ENCODE results near the gene INPP5D. TPM values are rescaled to one million over a fixed set of nuclear protein-coding genes. Genes with fewer than 3 reads are reported as not detected.

INPP5D gene
- total and polyA plus RNA-seq, 2 donors (not counting 3 experiments of a cell fraction or from before 2014, with no cell fraction given), result 13.9 to 46.6 TPM

GRCh38 chr2:233108611-233109490 lies 48.7 kb downstream of the INPP5D start:
- no peak for TF ChIP-seq EZH2 (IDR thresholded peaks at IDR 0.05; ENCODE audit: borderline replicate concordance, low read depth, low read length, severe bottlenecking)
- TF ChIP-seq POLR2A (IDR thresholded peaks at IDR 0.05; ENCODE audit: low read depth, low read length), result no peak
- no peak for TF ChIP-seq POLR2AphosphoS5 (IDR thresholded peaks at IDR 0.05; ENCODE audit: insufficient read depth, low read depth, low read length)
- no peak for TF ChIP-seq MAX (IDR thresholded peaks at IDR 0.05; ENCODE audit: insufficient read depth, insufficient read length)
- TF ChIP-seq GATA2 (IDR thresholded peaks at IDR 0.05; ENCODE audit: insufficient read depth, insufficient read length, low read depth, low read length), result no peak
- TF ChIP-seq CTCF (IDR thresholded peaks at IDR 0.05; ENCODE audit: extremely low read depth in 1 of 2, insufficient read depth in 1 of 2, low read depth in 1 of 2, low read length in 2 of 2), result no peak
- TF ChIP-seq JUN (IDR thresholded peaks at IDR 0.05; ENCODE audit: borderline replicate concordance, insufficient read depth, insufficient read length, low read depth), result no peak
- TF ChIP-seq FOS (IDR thresholded peaks at IDR 0.05; ENCODE audit: borderline replicate concordance, insufficient read depth, low read length), result no peak
- no peak for TF ChIP-seq MYC (IDR thresholded peaks at IDR 0.05; ENCODE audit: low read depth, low read length)
- Histone ChIP-seq H4K20me1 (replicated peaks; ENCODE audit: control insufficient read depth, extremely low read depth, insufficient read depth, low read length) (no peaks in the 10 kb centered on the region), H3K79me2 (ENCODE audit: control insufficient read depth, insufficient read depth, low read length) (no peaks in the 10 kb centered on the region), H3K27ac (ENCODE audit: insufficient read depth, low read depth, low read length) (no peak overlapping the region), H3K9ac (replicated peaks; ENCODE audit: extremely low read depth, insufficient read depth, low read length) (no peak overlapping the region), H3K9me3 (replicated peaks; ENCODE audit: control insufficient read depth, insufficient read depth, low read length) (no peaks in the 10 kb centered on the region), H3K4me2 (ENCODE audit: insufficient read depth, low read length) (no peak overlapping the region), H3K9me1 (replicated peaks; ENCODE audit: control insufficient read depth, extremely low read depth, insufficient read depth, low read length) (no peaks in the 10 kb centered on the region), H3K27me3 (ENCODE audit: control insufficient read depth in 2 of 2, insufficient read depth in 2 of 2, low read length in 2 of 2) (no peaks in the 10 kb centered on the region), H3K4me3 (replicated peaks in 1 of 3; ENCODE audit: insufficient read depth in 1 of 3, low read depth in 1 of 3, low read length in 3 of 3) (no peak overlapping the region), H2AFZ (ENCODE audit: low read depth, low read length) (no peak overlapping the region), H3K36me3 (ENCODE audit: control insufficient read depth in 2 of 2, extremely low read depth in 1 of 2, insufficient read depth in 2 of 2, low read length in 2 of 2) (peaks cover 0 to 3% of the 10 kb centered on the region in 2 experiments), H3K4me1 (ENCODE audit: control insufficient read depth, extremely low read depth, insufficient read depth, low read length) (no peaks in the 10 kb centered on the region)
- intact Hi-C loops (cut with micrococcal nuclease) (no loop called here), dilution Hi-C loops (cut with MboI; ENCODE audit: extremely low pct_ligation_motif_present, low sequenced_read_pairs) (no loop called here)
- no TSS peak for BruUV-seq (replicated peaks)
- ChIA-PET POLR2A (interaction anchor here (1.0 kb wide), 1 partner anchor 49 kb away, joined by 4 read pairs; the partner anchor contains the start of gene INPP5D), CTCF (interaction anchor here (0.7 to 1.8 kb wide), 3 partner anchors 12 to 56 kb away, joined by 3 to 5 read pairs (median 4); no protein-coding TSS in a partner anchor)
- DNase-seq (ENCODE audit: low read depth, low spot score) (no peak), FAIRE-seq (no peak)

Data from endothelial cell of umbilical vein (primary cell).